GM18520 (cell line): ENCODE data around the gene ZNF521.

ENCODE experiments used
- ATAC-seq: cut with Tn5 transposase; IDR thresholded peaks from one replicate; pipeline ENCODE4 v1.9.1; 2021; ENCODE audit not compliant: unreplicated experiment

The ZNF521 gene

GRCh38 chr18:25136416-25137196 lies 215.4 kb downstream of the ZNF521 start:
- ATAC-seq: no peak

GRCh38 chr18:25134861-25135260 lies 217.1 kb downstream of the ZNF521 start:
- ATAC-seq: no peak

DNA sequence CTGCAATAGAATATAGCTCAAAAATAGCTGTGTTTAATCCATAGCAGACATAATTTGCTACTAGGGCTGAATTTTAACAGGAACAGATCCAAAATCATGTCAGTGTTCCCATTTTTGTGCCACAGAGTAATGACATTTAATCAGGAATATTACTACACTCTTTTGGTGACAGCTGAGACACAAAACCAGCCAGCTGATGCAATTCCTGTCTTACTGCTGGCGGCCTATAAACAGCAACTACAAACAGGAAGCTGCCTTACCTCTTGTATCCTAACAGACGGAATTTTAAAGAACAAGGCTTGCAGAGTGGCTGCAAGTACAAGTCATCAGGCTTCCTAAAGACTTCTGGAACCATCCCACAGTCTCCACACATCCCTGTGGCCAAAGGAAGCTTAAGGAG lies 218.1 kb downstream of the ZNF521 start:
- no peak for ATAC-seq

DNA sequence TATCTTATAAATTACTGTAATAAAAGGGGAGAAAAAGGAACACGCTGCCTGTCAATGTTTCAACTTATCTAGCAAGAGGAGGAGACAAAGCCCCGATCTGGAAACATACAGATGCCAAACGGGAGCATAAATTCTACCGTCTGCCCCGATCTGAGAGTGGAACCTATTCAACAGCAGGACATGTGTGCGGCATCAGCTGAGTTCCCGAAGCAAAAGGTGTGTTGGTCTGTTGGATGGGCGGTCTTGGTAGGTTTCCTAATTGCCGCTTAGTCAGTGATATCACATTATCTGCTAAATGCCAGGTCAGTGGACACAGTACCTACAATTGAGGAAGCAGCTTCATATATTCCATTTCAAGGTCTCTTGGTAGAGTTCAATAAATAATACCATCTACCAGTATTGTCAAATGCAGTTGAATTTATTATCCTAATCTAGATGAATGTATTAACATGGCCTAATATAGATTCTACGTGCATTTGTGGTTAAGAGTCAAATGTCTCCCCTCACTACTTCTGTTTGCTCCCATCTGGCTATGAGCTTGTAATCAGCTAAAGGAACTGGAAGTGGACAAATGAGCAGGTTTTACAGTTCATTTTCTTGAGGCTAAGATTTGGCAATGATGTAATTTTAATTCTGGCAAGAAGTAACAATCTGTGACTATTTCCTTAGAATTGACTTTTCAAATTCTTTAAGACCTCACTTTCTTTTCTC lies 219.0 kb downstream of the ZNF521 start:
- no peak for ATAC-seq

DNA sequence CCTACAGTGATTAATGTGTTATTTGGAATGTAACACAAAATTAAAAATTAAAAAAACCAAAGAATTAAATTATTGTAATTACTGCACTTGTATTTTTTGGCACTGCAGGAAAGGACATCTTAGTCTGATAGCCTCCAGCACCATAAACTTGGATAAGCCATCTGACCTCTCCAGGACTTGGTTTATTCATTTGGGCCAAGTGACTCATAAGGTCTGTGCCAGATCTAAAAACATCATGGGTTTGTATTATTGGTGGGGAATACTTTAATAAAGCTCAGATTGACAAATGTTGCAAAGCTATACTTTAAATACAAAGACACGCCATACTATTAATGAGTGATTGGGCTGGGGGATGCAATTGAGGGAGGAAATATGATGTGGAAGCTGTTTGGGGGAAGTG lies 225.2 kb downstream of the ZNF521 start:
- no peak for ATAC-seq

GRCh38 chr18:25125680-25126079 lies 226.3 kb downstream of the ZNF521 start:
- ATAC-seq: no peak

DNA sequence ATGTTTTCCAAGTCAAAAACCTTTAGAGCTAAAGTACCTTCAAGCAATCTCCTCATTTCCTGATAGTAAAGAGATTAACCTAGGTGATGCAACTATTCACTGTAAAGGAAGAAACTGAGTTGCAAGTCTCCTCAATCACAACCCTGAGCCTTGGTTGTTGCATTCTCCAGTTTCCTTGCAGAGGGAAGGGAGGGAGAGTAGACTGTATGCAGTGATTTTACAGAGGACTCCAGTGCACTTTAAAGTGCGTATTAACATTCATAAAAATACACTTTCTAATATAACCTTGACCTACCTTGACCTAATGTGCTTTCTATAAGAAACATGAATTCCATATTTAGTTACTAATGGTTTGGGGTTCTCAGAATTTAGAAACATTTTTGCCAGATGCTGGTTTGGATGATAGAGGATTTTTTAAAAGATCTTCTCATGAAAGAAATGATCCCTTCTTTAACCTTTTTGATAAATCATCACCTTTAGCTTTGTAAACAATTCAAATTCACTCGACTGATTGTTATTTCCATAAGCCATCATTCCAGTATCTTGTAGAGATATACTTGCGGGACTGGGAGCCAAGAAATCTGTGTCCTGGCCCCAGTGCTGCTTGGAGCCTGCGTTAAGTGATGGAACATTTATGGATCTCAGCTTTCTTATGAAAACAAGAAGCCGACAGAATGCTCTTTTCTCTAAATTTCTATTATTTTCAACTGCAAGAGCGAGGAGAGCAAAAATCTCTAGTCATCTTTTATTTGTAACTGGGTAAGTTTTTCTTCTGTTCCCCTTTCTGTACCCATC lies 228.3 kb downstream of the ZNF521 start:
- ATAC-seq: no peak

DNA sequence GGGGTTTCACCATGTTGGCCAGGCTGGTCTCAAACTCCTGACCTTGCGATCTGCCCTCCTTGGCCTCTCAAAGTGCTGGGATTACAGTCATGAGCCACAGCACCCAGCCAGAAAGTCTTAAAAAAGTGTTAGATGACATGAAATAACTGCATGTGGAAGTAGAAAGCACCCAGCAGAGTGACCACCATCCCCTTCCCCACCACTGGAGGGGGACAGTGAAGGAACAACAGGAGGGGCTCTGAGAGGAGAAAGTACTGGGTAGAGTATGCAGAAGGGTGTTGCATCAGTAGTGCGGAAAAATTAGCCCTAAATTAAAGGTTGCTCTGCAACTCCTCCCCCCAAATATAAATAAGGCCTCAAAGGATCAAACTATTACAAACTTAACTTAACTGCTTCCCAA lies 230.5 kb downstream of the ZNF521 start:
- no peak for ATAC-seq

- ATAC-seq: no peak
These were observed 238.4 kb downstream of the ZNF521 start for GRCh38 chr18:25113566-25113965.

DNA sequence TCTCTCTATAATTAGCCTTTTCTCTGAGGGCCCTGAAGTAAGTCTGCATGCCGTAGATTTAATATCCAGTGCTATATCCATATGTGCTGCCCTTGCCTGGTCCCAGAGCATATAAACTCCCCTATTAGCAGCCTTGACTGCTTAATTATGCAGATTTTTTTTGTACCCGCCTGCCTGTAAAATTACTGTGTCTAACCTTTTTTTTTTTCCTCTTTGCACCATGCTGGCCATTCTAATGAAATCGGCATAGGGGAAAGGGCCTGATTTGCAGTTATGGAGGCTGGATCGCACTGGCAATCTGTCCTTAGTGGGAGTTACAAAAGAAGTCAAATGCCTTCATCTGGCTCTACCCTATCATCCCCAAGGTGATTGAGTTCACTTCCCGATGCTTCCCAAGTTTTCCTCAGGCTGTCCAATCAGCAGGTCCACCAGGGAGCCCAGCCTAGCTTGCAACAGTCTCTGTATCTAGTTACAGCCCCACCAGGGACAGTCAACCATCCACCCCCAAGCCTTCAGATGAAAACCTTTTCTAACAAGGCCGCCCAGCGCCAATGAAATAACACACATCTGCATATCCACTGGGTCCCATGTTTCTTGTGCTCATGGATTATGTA lies 239.0 kb downstream of the ZNF521 start:
- ATAC-seq: no peak

DNA sequence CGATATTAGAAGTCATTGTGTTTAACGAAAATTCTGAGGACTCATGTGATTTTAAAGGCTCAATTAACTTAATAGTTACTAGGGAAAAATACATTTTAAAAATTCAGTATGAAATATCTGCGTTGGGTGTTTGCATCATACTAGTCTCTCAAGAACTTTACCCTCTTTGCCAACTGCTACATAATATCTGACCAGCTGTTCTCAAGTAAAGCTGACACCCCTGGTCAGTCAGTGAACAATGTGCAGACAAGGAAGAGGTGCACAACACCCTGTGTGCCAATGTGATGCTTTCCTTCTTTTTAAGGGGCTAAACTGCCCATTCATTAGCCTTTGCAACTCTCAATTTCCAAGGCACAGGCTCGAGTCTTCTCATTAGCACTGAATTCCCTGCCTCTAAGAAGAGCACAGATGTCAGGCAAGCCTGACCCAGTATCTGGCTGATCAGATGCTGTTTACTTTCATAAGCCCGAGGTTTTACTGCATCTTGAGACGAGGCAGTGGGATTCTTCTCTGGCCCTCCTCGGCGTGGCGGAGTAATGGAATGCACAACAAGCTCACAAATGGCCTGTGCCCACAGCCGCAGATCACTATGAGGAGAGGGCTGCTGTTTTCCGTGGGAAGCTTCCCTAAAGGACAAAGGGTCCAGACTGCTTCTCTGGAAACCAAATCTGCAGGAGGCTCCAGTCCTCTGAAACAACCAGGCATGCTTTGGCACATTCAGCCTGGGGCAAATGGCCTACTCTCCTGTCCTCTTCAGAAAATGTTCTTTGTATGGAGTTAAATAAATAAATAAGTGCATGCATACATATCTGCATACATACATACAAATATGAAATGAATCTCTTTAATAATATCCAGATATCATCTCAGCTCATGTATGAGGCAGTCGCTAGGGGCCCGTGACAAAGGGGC lies 240.3 kb downstream of the ZNF521 start:
- ATAC-seq: no peak

GRCh38 chr18:25109484-25109883 lies 242.5 kb downstream of the ZNF521 start:
- no peak for ATAC-seq

- no peak for ATAC-seq
These were observed 248.4 kb downstream of the ZNF521 start for GRCh38 chr18:25103468-25104155.

DNA sequence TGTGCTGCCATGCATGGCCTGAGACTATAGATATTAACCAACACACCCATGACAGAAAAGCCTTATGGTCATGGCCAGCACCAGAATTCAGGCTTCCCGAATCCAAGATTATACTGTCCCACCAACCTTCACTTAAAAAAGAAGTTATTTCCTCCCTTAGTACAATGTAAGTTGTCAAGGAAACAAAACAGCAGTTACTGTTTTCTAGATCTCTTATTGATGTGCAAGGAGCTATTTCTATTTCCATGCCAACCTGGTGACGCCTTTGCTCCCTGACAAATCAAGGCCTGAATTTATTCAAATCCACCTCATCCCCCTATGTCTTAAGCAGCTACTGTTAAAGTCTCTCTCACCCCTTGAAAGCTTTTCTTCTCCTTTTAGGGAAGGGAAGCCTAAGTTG lies 249.3 kb downstream of the ZNF521 start:
- no peak for ATAC-seq

DNA sequence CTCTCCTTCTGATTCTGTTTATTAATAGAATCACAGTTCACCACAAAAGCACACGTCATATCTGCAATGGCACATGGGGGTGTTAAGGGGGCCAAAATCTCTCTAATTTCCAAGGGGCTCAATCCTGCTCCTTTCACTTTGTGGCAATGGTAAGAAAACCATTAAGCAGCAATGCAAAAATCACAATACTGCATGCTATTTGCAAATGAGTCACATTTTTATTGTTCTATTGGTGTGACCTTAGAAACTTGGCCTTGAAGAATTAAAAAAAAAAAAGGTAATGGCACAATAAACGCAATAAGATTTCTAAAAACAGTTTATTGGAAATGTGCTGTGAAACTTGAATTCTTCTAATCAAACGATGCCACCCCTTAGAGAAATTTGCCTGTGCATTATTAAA lies 251.5 kb downstream of the ZNF521 start:
- ATAC-seq: no peak

- ATAC-seq: no peak
These were observed 252.1 kb downstream of the ZNF521 start for GRCh38 chr18:25099895-25100294.

- no peak for ATAC-seq
These were observed 254.4 kb downstream of the ZNF521 start for GRCh38 chr18:25097569-25098056.

DNA sequence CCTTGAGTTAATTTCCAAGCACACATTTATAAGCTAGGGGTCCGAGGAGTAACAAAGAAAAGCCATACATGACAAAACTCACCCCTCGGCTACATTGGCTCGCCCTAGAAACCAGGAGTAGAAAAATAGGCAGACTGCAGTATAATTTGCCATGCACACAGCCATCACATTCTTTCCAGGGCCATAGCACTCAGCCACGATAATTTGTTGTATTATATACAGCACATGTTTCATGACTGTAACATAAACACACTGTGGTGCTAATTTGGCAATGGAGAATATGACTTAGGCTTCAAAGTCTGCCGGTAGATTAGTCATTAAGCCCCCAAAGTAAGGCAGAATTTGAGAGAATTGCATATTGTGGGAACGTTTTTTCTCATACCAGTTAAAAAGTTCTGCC lies 254.9 kb downstream of the ZNF521 start:
- no peak for ATAC-seq

- no peak for ATAC-seq
These were observed 258.8 kb downstream of the ZNF521 start for GRCh38 chr18:25093141-25093540.

- no peak for ATAC-seq
These were observed 262.5 kb downstream of the ZNF521 start for GRCh38 chr18:25089470-25089869.
